ENCODE measurements around the gene EVPL.

Gene EVPL

DNA sequence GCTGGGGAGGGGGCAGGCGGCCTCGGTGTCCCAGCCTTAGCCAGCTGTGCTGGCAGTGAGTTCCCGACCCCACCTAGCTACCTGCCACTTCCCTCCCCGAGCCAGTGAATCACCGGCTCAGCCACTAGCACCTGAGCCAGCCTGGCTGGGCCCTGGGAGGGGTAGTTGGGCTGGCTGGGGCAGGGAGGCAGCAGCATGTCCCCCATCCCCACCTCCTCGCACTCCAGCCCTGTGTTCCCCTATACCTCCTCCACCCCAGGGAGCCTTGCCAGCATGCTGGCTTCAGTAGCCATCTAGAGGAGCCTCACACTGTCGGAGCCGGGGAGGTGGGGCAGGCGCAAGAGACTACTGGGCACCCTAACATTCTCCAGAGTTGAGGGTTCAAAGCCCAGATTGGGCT is 2.8 kb downstream of the EVPL start:
- TF ChIP-seq, protein P1, sequence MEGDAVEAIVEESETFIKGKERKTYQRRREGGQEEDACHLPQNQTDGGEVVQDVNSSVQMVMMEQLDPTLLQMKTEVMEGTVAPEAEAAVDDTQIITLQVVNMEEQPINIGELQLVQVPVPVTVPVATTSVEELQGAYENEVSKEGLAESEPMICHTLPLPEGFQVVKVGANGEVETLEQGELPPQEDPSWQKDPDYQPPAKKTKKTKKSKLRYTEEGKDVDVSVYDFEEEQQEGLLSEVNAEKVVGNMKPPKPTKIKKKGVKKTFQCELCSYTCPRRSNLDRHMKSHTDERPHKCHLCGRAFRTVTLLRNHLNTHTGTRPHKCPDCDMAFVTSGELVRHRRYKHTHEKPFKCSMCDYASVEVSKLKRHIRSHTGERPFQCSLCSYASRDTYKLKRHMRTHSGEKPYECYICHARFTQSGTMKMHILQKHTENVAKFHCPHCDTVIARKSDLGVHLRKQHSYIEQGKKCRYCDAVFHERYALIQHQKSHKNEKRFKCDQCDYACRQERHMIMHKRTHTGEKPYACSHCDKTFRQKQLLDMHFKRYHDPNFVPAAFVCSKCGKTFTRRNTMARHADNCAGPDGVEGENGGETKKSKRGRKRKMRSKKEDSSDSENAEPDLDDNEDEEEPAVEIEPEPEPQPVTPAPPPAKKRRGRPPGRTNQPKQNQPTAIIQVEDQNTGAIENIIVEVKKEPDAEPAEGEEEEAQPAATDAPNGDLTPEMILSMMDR (IDR thresholded peaks at IDR 0.05), result no peak
- H3K4me3 ChIP-seq, result no peak overlapping the region
- peaks cover 0 to 5% (median 0%) of the 10 kb centered on the region in 3 donors for H3K36me3 ChIP-seq
- H3K9me3 ChIP-seq, result no peaks in the 10 kb centered on the region
- intact Hi-C loops (cut with DNase I; ENCODE audit: low total_unique reads), result no loop called here
- H3K27me3 ChIP-seq, result peaks cover 0 to 43% of the 10 kb centered on the region in 2 donors
- no peak overlapping the region for H3K27ac ChIP-seq
- H3K4me1 ChIP-seq, result no peaks in the 10 kb centered on the region
- no peak for DNase-seq

DNA sequence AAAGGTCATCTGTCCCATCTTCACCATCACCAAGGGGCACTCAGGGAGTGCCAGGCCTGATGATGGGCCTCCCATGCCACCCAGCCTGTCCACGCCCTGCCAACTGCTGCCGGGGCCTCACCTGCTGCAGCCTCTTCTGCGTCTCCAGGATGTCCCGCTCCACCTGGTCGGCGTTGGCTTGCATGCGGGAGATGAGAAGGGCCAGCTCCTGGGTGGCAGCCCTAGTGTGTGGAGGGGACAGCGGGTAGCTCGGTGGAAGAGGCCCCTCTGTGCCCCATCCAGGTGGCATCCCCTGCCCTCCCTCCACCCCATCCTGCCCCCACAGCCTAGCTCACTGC is 3.2 kb downstream of the EVPL start:
- H3K27me3 ChIP-seq, result peaks cover 0 to 42% of the 10 kb centered on the region in 2 donors
- intact Hi-C loops (cut with DNase I; ENCODE audit: low total_unique reads), result no loop called here
- H3K4me1 ChIP-seq, result no peaks in the 10 kb centered on the region
- no peak overlapping the region for H3K27ac ChIP-seq
- H3K9me3 ChIP-seq, result no peaks in the 10 kb centered on the region
- TF ChIP-seq, protein P1 (IDR thresholded peaks at IDR 0.05), result no peak
- peaks cover 0 to 5% (median 0%) of the 10 kb centered on the region in 3 donors for H3K36me3 ChIP-seq
- no peak for DNase-seq
- H3K4me3 ChIP-seq, result no peak overlapping the region

DNA sequence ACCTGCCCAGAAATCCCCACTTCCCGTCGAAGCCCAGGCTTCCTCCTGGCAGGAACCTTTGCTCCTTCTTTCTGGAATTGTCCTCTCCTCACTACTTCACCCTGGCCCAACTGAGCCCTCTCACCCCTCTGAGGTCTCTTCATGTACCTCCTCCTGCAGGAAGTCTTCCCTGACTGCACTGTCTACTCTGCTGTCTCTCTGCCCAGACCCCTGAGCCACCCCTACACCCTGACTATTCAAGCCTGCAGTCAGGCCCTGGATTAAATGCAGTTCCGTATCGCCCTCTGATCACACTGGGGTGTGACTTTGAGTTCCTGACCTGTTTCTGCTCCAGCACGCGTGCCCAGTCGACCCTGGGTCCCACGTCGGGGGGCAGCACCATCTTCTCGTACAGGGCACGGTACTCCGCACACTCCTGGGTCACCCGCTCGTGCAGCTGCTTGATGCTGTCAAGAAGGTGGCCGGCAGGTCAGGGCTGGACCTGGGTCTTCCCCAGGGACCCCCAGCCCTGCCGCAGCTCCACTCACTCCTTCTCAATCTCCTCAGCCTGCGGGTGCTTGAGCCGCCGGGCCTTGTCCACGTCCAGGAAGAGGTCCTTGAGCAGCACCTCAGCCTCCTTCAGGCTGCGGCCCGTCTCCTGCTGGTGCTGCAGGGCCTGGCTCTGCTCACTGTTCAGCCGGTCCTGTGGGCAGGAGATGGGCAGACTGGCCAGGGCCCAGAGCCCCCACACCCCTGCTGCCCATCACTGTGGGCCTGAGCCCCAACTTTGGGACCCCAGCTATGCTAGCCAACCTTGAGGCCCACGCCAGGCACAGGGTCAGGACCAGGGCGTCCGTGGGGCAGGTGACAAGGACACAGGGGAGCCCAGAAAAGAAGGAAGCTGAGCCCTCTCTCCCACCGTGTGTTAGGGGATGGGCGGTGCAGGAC is 3.9 kb downstream of the EVPL start:
- intact Hi-C loops (cut with DNase I; ENCODE audit: low total_unique reads), result no loop called here
- Histone ChIP-seq H3K36me3 (peaks cover 0 to 5% (median 0%) of the 10 kb centered on the region in 3 donors), H3K27me3 (peaks cover 0 to 44% of the 10 kb centered on the region in 2 donors), H3K27ac (no peak overlapping the region), H3K9me3 (no peaks in the 10 kb centered on the region), H3K4me1 (no peaks in the 10 kb centered on the region), H3K4me3 (no peak overlapping the region)
- no peak for DNase-seq
- TF ChIP-seq, protein P1 (IDR thresholded peaks at IDR 0.05), result no peak

DNA sequence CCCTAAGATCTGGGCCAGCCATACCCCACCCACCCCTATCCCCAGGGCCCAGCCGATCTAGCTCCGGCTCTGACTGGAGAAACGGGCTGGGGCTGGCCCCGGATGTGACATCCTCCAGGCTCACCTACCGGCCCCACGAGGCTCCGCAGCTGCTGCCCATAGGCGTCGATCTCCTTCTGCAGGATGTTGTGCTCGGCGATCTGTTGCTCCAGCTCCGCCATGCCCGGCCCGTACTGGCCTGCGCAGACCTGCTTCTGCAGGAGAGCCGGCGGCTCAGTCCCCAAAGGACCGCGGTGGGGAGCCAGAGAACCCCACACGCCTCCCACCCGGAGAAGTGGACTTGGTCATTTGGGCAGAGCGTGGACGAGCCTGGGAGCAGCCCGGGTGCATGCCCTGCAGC is 4.8 kb downstream of the EVPL start:
- H3K4me3 ChIP-seq, result no peak overlapping the region
- no peak for DNase-seq
- H3K9me3 ChIP-seq, result no peaks in the 10 kb centered on the region
- H3K27ac ChIP-seq, result no peak overlapping the region
- intact Hi-C loops (cut with DNase I; ENCODE audit: low total_unique reads), result no loop called here
- peaks cover 0 to 5% (median 0%) of the 10 kb centered on the region in 3 donors for H3K36me3 ChIP-seq
- no peaks in the 10 kb centered on the region for H3K4me1 ChIP-seq
- TF ChIP-seq, protein P1 (IDR thresholded peaks at IDR 0.05), result no peak
- peaks cover 0 to 42% of the 10 kb centered on the region in 2 donors for H3K27me3 ChIP-seq

DNA sequence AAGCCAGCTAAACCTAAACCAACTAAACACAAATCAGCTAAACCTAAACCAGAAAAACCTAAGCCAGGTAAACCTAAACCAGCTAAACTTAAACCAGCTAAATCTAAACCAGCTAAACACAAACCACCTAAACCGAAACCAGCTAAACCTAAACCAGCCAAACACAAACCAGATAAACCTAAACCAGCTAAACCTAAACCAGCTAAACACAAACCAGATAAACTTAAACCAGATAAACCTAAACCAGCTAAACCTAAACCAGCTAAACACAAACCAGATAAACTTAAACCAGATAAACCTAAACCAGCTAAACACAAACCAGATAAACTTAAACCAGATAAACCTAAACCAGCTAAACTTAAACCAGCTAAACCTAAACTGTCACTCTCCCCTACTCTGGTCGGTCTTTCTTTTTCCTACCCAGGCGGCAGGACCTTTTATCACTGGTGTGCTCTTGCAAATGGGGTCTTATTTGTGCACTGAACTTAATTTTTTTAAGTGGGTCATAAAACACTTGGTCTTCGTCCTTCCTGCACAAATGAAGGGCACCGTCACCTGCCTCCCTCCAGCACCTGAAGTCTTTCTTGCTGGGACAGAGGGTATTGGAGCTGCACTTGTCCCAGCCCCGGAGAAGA is 7.2 kb downstream of the EVPL start:
- intact Hi-C loops (cut with DNase I; ENCODE audit: low total_unique reads), result no loop called here
- Histone ChIP-seq H3K27me3 (peaks cover 0 to 57% of the 10 kb centered on the region in 2 donors), H3K4me3 (no peak overlapping the region), H3K27ac (no peak overlapping the region), H3K4me1 (no peaks in the 10 kb centered on the region), H3K9me3 (no peaks in the 10 kb centered on the region), H3K36me3 (peaks cover 0 to 5% (median 0%) of the 10 kb centered on the region in 3 donors)
- no peak for DNase-seq
- TF ChIP-seq, protein P1 (IDR thresholded peaks at IDR 0.05), result no peak
